Osteoblast (primary cell): ENCODE data around the gene G3BP2. TPM values are rescaled to one million over a fixed set of nuclear protein-coding genes. Genes with fewer than 3 reads are reported as not detected.
A peak's percentile ranks its signal among the peaks of the same experiment; 100 is the strongest.
"Not testable (repeated sequence)": the region's sequence is repeated elsewhere in the genome, so short reads cannot be mapped to it uniquely, and the experiment has no call there.

Source experiments
- DNase-seq: peaks from one replicate; pipeline ENCODE4 v3.0.0; 2011; ENCODE audit warnings: low spot score, mixed read lengths; ENCODE audit not compliant: insufficient read length; ENCODE audit errors: missing footprints
- H2AFZ ChIP-seq: 2 replicates; pipeline ENCODE4 v1.6.0; 2011; ENCODE audit warnings: mild to moderate bottlenecking, low read length
- H3K27ac ChIP-seq: 2 replicates; pipeline ENCODE4 v1.5.1; 2011; ENCODE audit warnings: mild to moderate bottlenecking, low read depth, low read length, moderate library complexity
- H3K27me3 ChIP-seq: 2 replicates; pipeline ENCODE4 v1.6.0; 2012; ENCODE audit warnings: mild to moderate bottlenecking, control low read depth, inconsistent platforms, low read length, moderate library complexity; ENCODE audit not compliant: insufficient read depth
- H3K36me3 ChIP-seq: 2 replicates; pipeline ENCODE4 v1.5.1; 2011; ENCODE audit warnings: mild to moderate bottlenecking, low read length, control low read depth, moderate library complexity; ENCODE audit not compliant: insufficient read depth
- H3K4me1 ChIP-seq: 2 replicates; pipeline ENCODE4 v1.5.1; 2011; ENCODE audit warnings: mild to moderate bottlenecking, low read length, control low read depth, moderate library complexity; ENCODE audit not compliant: insufficient read depth
- H3K4me2 ChIP-seq: 2 replicates; pipeline ENCODE4 v1.6.0; 2011; ENCODE audit warnings: mild to moderate bottlenecking, low read length; ENCODE audit not compliant: insufficient read depth
- H3K4me3 ChIP-seq: fragments of 200-600 bp; sonication (generic); 3 replicates; pipeline ENCODE4 v1.5.1; 2012; ENCODE audit warnings: mild to moderate bottlenecking, low read length, inconsistent platforms; ENCODE audit not compliant: insufficient read depth
- H3K79me2 ChIP-seq: 2 replicates; pipeline ENCODE4 v1.6.0; 2012; ENCODE audit warnings: mild to moderate bottlenecking, low read length, control low read depth, inconsistent platforms; ENCODE audit not compliant: insufficient read depth
- H3K9me3 ChIP-seq: 2 replicates; pipeline ENCODE4 v1.5.1; 2011; ENCODE audit warnings: low read depth, low read length, control low read depth
- H4K20me1 ChIP-seq: 2 replicates; pipeline ENCODE4 v1.6.0; 2012; ENCODE audit warnings: mild to moderate bottlenecking, low read length, control low read depth; ENCODE audit not compliant: insufficient read depth
- CTCF ChIP-seq: IDR thresholded peaks from 2 replicates; pipeline ENCODE4 v1.5.1; 2011; ENCODE audit warnings: mild to moderate bottlenecking, low read depth, low read length, moderate library complexity; ENCODE audit errors: extremely low read depth
- total RNA-seq: library from RNA; depleted of rRNA; stranded (reverse); fragments of >200 nt; gene quantifications from 2 replicates; pipeline ENCODE4 v1.2.3, GENCODE V29; 2012

G3BP2 gene
- total RNA-seq, 1 donor: 171 TPM

GRCh38 chr4:75698963-75699228, 25.7 kb upstream of the G3BP2 start:
- Histone ChIP-seq H2AFZ (no peak overlapping the region), H3K9me3 (no peaks in the 10 kb centered on the region), H3K27me3 (no peaks in the 10 kb centered on the region), H3K4me1 (no peaks in the 10 kb centered on the region), H4K20me1 (no peaks in the 10 kb centered on the region), H3K36me3 (no peaks in the 10 kb centered on the region), H3K4me2 (no peak overlapping the region), H3K79me2 (no peaks in the 10 kb centered on the region), H3K27ac (no peak overlapping the region), H3K4me3 (no peak overlapping the region)
- DNase-seq: no peak
- no peak for TF ChIP-seq CTCF

GRCh38 chr4:75698162-75698962, 25.2 kb upstream of the G3BP2 start:
- no peaks in the 10 kb centered on the region for H3K79me2 ChIP-seq
- H3K27ac ChIP-seq: no peak overlapping the region
- DNase-seq: peak; percentile 19
- no peaks in the 10 kb centered on the region for H3K27me3 ChIP-seq
- H3K36me3 ChIP-seq: no peaks in the 10 kb centered on the region
- H3K9me3 ChIP-seq: no peaks in the 10 kb centered on the region
- H2AFZ ChIP-seq: no peak overlapping the region
- H3K4me1 ChIP-seq: no peaks in the 10 kb centered on the region
- H3K4me2 ChIP-seq: no peak overlapping the region
- no peaks in the 10 kb centered on the region for H4K20me1 ChIP-seq
- TF ChIP-seq CTCF: no peak
- no peak overlapping the region for H3K4me3 ChIP-seq

GRCh38 chr4:75696581-75696980, 23.4 kb upstream of the G3BP2 start:
- Histone ChIP-seq H4K20me1 (no peaks in the 10 kb centered on the region), H3K4me3 (no peak overlapping the region), H3K4me1 (no peaks in the 10 kb centered on the region), H3K79me2 (no peaks in the 10 kb centered on the region), H3K36me3 (no peaks in the 10 kb centered on the region), H3K27ac (no peak overlapping the region), H3K9me3 (no peaks in the 10 kb centered on the region), H3K27me3 (no peaks in the 10 kb centered on the region), H3K4me2 (no peak overlapping the region), H2AFZ (no peak overlapping the region)
- DNase-seq: no peak
- TF ChIP-seq CTCF: no peak

- Histone ChIP-seq H3K27me3 (no peaks in the 10 kb centered on the region), H3K36me3 (no peaks in the 10 kb centered on the region), H2AFZ (no peak overlapping the region), H3K4me3 (no peak overlapping the region), H3K79me2 (no peaks in the 10 kb centered on the region), H3K4me2 (no peak overlapping the region), H3K4me1 (no peaks in the 10 kb centered on the region), H3K27ac (no peak overlapping the region), H3K9me3 (no peaks in the 10 kb centered on the region), H4K20me1 (no peaks in the 10 kb centered on the region)
- no peak for DNase-seq
- TF ChIP-seq CTCF: no peak
Measured at GRCh38 chr4:75696071-75696470, 22.9 kb upstream of the G3BP2 start.

- H3K27me3 ChIP-seq, H4K20me1 ChIP-seq, H3K4me3 ChIP-seq, H3K4me1 ChIP-seq, H3K9me3 ChIP-seq, DNase-seq, H3K79me2 ChIP-seq, H3K27ac ChIP-seq, H3K36me3 ChIP-seq, H2AFZ ChIP-seq, H3K4me2 ChIP-seq: not testable (repeated sequence)
Measured at GRCh38 chr4:75692066-75692465, 18.9 kb upstream of the G3BP2 start.

GRCh38 chr4:75687125-75687524, 13.9 kb upstream of the G3BP2 start:
- H3K9me3 ChIP-seq, H3K36me3 ChIP-seq, H3K27ac ChIP-seq, H4K20me1 ChIP-seq, DNase-seq, H2AFZ ChIP-seq, H3K4me1 ChIP-seq, H3K4me2 ChIP-seq, H3K79me2 ChIP-seq, H3K4me3 ChIP-seq, H3K27me3 ChIP-seq: not testable (repeated sequence)
